ENCODE data around the gene EFCAB11. TPM values are rescaled to one million over a fixed set of nuclear protein-coding genes. Genes with fewer than 3 reads are reported as not detected.

The EFCAB11 gene
- total RNA-seq, 4 donors from 2014 or later: 5.4 to 13.2 (median 6.3) TPM

DNA sequence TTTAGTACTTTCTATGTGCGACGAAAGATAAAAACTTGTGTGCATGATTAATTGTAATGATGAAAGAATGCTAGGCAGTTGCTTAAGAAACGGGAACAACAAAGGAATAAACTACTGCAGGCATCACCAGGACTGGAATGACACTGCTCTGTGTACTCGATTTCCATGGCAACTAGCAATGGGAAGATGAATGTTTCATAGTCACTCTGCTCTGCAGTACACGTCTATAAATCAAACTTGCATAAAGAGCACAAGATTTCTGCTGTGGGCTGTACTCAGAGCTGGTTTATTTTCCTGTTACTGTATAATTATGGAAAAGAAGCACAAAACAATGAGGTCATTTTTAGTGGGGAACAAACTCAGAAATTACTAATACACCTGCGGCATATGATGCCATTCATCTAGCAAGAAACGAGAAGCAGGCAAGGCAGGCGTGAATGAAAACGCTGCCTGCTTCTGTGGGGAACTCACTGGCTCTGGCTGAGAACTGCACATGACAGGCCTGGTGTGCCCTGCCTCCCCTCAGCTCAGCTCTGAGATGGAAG, 41.8 kb downstream of the EFCAB11 start:
- no peak overlapping the region for H3K27ac ChIP-seq
- no peaks in the 10 kb centered on the region for H3K9me3 ChIP-seq
- no peaks in the 10 kb centered on the region for H3K36me3 ChIP-seq
- 64 to 73% methylated on average over 9 of the region's 9 CpGs for WGBS, 2 donors
- no peak overlapping the region for H3K4me3 ChIP-seq (replicated peaks in 1 of 3)
- H3K27me3 ChIP-seq: no peaks in the 10 kb centered on the region
- no peak for TF ChIP-seq CTCF (IDR thresholded peaks at IDR 0.05)
- TF ChIP-seq POLR2A (IDR thresholded peaks at IDR 0.05): no peak
- H3K4me1 ChIP-seq: peaks cover 0 to 4% of the 10 kb centered on the region in 2 donors
- no peak for DNase-seq
- intact Hi-C loops (cut with DNase I): loop anchor here (5.0 kb wide), 1 partner anchor 885 kb away; no protein-coding TSS in a partner anchor

GRCh38 chr14:89912221-89912620, 42.3 kb downstream of the EFCAB11 start:
- no peak for TF ChIP-seq POLR2A (IDR thresholded peaks at IDR 0.05)
- TF ChIP-seq CTCF (IDR thresholded peaks at IDR 0.05): no peak
- Histone ChIP-seq H3K27ac (no peak overlapping the region), H3K36me3 (no peaks in the 10 kb centered on the region), H3K27me3 (no peaks in the 10 kb centered on the region), H3K4me3 (replicated peaks in 1 of 3) (no peak overlapping the region), H3K4me1 (peaks cover 0 to 4% of the 10 kb centered on the region in 2 donors), H3K9me3 (no peaks in the 10 kb centered on the region)
- WGBS, 2 donors: 72 to 86% methylated on average over 2 of the region's 2 CpGs
- DNase-seq: no peak
- intact Hi-C loops (cut with DNase I): loop anchor here (5.0 kb wide), 1 partner anchor 885 kb away; no protein-coding TSS in a partner anchor

DNA sequence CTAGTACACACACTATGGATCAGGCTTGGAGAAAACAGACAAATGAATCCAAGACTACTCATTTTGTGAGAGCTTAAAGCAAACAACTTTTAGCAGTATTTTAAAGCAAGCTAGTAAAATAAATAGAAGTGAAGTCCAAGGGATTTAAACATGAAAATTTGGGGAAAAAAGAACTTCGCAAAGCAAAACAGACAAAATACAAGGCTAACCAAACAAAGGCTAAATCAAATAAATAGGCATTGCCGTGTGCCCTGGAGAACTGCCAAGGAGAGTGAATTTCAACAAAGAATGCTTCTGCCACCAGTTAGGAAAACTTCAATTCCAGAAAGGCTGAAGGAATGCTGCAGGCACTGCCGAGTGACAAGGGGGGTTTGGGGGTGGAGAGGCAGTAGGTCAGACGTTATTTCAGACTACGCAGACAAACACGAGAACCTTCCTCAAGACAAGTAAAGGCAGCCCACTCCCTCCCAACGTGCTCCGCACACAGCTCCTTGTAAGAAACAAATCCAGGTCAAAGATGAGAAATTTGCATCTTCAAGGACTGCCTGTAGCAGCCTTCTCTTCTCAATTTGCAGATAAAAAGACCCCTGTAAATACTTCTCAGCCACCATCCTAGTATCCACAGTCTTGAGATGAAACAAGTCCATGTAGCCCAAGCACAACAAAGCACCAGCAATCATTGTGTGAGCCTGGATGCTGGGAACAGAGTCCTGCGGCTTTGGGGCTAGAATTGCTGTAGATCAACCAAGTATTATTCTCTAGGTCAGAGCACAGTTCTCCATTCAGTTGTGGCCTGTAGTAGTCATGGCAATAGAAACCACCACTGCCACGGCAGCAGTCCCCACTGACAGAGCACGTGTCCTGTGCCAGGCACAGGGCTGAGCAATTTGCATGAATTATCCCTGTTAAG, 43.3 kb downstream of the EFCAB11 start:
- Histone ChIP-seq H3K27ac (peak overlapping the region in 1 of 3 donors; percentile 36), H3K4me1 (peaks cover 0 to 4% of the 10 kb centered on the region in 2 donors), H3K4me3 (replicated peaks in 1 of 3) (no peak overlapping the region), H3K36me3 (no peaks in the 10 kb centered on the region), H3K9me3 (no peaks in the 10 kb centered on the region), H3K27me3 (no peaks in the 10 kb centered on the region)
- intact Hi-C loops (cut with DNase I): loop anchor here (5.0 kb wide), 1 partner anchor 884 kb away; no protein-coding TSS in a partner anchor
- TF ChIP-seq CTCF (IDR thresholded peaks at IDR 0.05): no peak
- TF ChIP-seq POLR2A (IDR thresholded peaks at IDR 0.05): no peak
- 32 to 36% methylated on average over 11 of the region's 11 CpGs for WGBS, 2 donors
- peak; percentile 46 to 53 for DNase-seq

DNA sequence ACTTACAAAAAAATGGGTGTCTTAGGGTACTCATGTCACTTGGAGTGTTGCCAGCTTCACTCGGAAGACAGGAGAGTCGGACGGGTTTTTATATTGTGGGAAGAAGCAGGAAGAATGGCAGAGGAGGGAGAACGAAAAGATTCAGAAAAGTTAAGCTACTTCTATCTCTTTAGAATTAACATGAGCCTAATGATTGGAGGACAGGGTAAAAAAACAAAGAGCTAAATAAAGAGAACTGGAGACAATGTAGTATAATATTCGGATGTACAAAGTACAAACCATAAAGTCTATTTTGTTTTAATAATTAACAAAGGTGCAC, 43.9 kb downstream of the EFCAB11 start:
- intact Hi-C loops (cut with DNase I): loop anchor here (5.0 kb wide), 1 partner anchor 883 kb away; no protein-coding TSS in a partner anchor
- Histone ChIP-seq H3K4me3 (replicated peaks in 1 of 3) (no peak overlapping the region), H3K9me3 (no peaks in the 10 kb centered on the region), H3K4me1 (peaks cover 0 to 4% of the 10 kb centered on the region in 2 donors), H3K27ac (peak overlapping the region in 1 of 3 donors; percentile 36), H3K36me3 (no peaks in the 10 kb centered on the region), H3K27me3 (no peaks in the 10 kb centered on the region)
- DNase-seq: no peak
- TF ChIP-seq POLR2A (IDR thresholded peaks at IDR 0.05) (no peak), CTCF (IDR thresholded peaks at IDR 0.05) (no peak)
- WGBS, 2 donors: 30 to 39% methylated on average over 5 of the region's 5 CpGs

DNA sequence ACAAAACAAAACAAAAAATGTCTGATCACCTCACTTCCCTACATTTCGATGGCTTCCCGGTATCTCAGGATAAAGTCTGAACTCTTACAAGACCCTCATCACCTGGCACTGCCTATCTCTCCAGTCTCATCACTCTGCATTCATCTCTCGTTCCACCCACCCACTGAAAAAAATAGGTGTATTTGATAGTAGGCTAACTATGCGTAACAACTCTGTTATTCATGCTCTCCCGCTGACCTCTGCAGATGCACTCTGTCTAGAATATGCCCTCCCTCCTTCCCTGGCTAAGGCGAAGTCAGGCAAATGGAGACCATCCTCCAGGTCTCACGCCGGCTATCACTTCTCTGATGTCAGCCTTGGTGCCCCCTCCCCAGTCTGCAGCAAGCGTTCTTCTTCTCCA, 44.9 kb downstream of the EFCAB11 start:
- no peaks in the 10 kb centered on the region for H3K36me3 ChIP-seq
- no peaks in the 10 kb centered on the region for H3K9me3 ChIP-seq
- DNase-seq: no peak
- no peaks in the 10 kb centered on the region for H3K27me3 ChIP-seq
- H3K4me3 ChIP-seq (replicated peaks in 1 of 3): no peak overlapping the region
- no peak for TF ChIP-seq POLR2A (IDR thresholded peaks at IDR 0.05)
- TF ChIP-seq CTCF (IDR thresholded peaks at IDR 0.05): no peak
- H3K4me1 ChIP-seq: peaks cover 0 to 4% of the 10 kb centered on the region in 2 donors
- 96 to 98% methylated on average over 9 of the region's 9 CpGs for WGBS, 2 donors
- H3K27ac ChIP-seq: no peak overlapping the region
- intact Hi-C loops (cut with DNase I): no loop called here

Measured in thyroid gland (tissue), 4 donors.